ENCODE measurements around the gene SNX9.

SNX9 gene

DNA sequence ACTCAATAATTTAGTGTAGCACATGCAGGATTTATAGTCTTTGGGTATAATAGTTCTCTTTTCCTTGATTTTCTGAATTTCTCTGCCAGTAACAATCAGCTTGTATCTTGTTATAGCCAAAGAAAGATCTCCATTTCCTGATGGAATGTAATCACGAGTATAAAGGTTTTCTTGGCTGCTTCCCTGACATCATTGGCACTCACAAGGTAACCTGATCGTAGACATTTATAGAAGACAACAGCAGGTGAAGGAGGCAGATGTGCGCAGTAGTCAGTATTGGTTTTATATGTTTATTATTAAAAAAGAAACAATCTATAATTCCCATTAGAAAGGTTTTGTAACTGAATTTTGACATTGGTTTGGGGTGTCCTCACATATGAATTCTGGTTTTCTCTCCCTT lies 114.3 kb downstream of the SNX9 start (continued):
- TF ChIP-seq, protein P1, sequence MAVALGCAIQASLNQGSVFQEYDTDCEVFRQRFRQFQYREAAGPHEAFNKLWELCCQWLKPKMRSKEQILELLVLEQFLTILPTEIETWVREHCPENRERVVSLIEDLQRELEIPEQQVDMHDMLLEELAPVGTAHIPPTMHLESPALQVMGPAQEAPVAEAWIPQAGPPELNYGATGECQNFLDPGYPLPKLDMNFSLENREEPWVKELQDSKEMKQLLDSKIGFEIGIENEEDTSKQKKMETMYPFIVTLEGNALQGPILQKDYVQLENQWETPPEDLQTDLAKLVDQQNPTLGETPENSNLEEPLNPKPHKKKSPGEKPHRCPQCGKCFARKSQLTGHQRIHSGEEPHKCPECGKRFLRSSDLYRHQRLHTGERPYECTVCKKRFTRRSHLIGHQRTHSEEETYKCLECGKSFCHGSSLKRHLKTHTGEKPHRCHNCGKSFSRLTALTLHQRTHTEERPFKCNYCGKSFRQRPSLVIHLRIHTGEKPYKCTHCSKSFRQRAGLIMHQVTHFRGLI (tag by site-specific recombination; IDR thresholded peaks at IDR 0.05) = no peak
- TF ChIP-seq, protein P2, sequence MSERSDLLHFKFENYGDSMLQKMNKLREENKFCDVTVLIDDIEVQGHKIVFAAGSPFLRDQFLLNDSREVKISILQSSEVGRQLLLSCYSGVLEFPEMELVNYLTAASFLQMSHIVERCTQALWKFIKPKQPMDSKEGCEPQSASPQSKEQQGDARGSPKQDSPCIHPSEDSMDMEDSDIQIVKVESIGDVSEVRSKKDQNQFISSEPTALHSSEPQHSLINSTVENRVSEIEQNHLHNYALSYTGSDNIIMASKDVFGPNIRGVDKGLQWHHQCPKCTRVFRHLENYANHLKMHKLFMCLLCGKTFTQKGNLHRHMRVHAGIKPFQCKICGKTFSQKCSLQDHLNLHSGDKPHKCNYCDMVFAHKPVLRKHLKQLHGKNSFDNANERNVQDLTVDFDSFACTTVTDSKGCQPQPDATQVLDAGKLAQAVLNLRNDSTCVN (tag by site-specific recombination; optimal IDR thresholded peaks at IDR 0.05) = no peak

DNA sequence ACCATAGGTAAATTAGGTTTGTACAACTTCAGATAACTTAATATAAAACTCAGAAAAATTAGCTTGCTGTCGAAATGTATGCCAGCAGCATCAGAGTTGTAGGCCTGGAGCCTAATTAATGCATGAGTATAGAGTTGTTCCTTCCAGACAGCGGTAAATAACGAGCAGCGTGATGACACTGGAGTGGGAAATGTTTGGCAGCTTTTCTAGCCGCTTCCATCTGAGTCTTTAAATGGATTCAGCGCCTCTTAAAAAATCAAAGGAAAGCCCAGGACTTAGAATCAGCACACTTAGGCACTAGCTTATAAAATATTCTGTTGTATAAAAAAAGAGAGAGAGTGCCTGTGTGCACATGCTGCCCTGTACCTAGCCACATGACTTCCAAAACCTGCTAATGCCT lies 114.9 kb downstream of the SNX9 start:
- peaks cover 18 to 89% of the 10 kb centered on the region in 2 experiments for H3K36me3 ChIP-seq (ENCODE audit: control insufficient read depth in 2 of 2, insufficient read depth in 1 of 2, low read length in 2 of 2)
- ChIA-PET CTCF (interaction anchor here (0.6 to 1.5 kb wide), 3 partner anchors 14 to 447 kb away, joined by 3 read pairs; no protein-coding TSS in a partner anchor), POLR2A (no interaction called here)
- no peaks in the 10 kb centered on the region for H3K4me1 ChIP-seq (ENCODE audit: control insufficient read depth, insufficient read depth, low read length)
- no peaks in the 10 kb centered on the region for H3K9me3 ChIP-seq (ENCODE audit: control insufficient read depth, insufficient read depth, low read depth, low read length)
- H3K27ac ChIP-seq (ENCODE audit: extremely low read depth, low read depth, low read length) = no peak overlapping the region
- no peak overlapping the region for H3K4me3 ChIP-seq (ENCODE audit: low read depth, low read length)
- no peak for TF ChIP-seq KLF10 (tag by site-specific recombination; IDR thresholded peaks at IDR 0.05)
- TF ChIP-seq ZNF146 (tag by site-specific recombination; IDR thresholded peaks at IDR 0.05) = no peak
- TF ChIP-seq ZNF785 (tag by site-specific recombination; IDR thresholded peaks at IDR 0.05) = no peak
- TF ChIP-seq ZEB2 (tag by site-specific recombination; IDR thresholded peaks at IDR 0.05) = no peak
- no peak for TF ChIP-seq ZNF311 (tag by site-specific recombination; IDR thresholded peaks at IDR 0.05; ENCODE audit: borderline replicate concordance)
- no peak for TF ChIP-seq GLI4 (tag by site-specific recombination; IDR thresholded peaks at IDR 0.05)
- TF ChIP-seq ZNF701 (tag by site-specific recombination; IDR thresholded peaks at IDR 0.05) = no peak
- TF ChIP-seq ZNF837 (tag by site-specific recombination; IDR thresholded peaks at IDR 0.05) = no peak
- TF ChIP-seq ZFP41 (tag by site-specific recombination; IDR thresholded peaks at IDR 0.05; ENCODE audit: borderline replicate concordance) = no peak
- TF ChIP-seq SP7 (tag by site-specific recombination; IDR thresholded peaks at IDR 0.05) = no peak
- TF ChIP-seq BCL11B (tag by site-specific recombination; IDR thresholded peaks at IDR 0.05; ENCODE audit: low read depth) = no peak
- TF ChIP-seq ZNF777 (tag by site-specific recombination; IDR thresholded peaks at IDR 0.05; ENCODE audit: borderline replicate concordance) = no peak
- TF ChIP-seq SCRT2 (tag by site-specific recombination; IDR thresholded peaks at IDR 0.05) = no peak
- TF ChIP-seq, protein P3, sequence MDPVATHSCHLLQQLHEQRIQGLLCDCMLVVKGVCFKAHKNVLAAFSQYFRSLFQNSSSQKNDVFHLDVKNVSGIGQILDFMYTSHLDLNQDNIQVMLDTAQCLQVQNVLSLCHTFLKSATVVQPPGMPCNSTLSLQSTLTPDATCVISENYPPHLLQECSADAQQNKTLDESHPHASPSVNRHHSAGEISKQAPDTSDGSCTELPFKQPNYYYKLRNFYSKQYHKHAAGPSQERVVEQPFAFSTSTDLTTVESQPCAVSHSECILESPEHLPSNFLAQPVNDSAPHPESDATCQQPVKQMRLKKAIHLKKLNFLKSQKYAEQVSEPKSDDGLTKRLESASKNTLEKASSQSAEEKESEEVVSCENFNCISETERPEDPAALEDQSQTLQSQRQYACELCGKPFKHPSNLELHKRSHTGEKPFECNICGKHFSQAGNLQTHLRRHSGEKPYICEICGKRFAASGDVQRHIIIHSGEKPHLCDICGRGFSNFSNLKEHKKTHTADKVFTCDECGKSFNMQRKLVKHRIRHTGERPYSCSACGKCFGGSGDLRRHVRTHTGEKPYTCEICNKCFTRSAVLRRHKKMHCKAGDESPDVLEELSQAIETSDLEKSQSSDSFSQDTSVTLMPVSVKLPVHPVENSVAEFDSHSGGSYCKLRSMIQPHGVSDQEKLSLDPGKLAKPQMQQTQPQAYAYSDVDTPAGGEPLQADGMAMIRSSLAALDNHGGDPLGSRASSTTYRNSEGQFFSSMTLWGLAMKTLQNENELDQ (tag by site-specific recombination; IDR thresholded peaks at IDR 0.05; ENCODE audit: low read depth) = no peak
- TF ChIP-seq, protein P4, sequence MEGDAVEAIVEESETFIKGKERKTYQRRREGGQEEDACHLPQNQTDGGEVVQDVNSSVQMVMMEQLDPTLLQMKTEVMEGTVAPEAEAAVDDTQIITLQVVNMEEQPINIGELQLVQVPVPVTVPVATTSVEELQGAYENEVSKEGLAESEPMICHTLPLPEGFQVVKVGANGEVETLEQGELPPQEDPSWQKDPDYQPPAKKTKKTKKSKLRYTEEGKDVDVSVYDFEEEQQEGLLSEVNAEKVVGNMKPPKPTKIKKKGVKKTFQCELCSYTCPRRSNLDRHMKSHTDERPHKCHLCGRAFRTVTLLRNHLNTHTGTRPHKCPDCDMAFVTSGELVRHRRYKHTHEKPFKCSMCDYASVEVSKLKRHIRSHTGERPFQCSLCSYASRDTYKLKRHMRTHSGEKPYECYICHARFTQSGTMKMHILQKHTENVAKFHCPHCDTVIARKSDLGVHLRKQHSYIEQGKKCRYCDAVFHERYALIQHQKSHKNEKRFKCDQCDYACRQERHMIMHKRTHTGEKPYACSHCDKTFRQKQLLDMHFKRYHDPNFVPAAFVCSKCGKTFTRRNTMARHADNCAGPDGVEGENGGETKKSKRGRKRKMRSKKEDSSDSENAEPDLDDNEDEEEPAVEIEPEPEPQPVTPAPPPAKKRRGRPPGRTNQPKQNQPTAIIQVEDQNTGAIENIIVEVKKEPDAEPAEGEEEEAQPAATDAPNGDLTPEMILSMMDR (tag by site-specific recombination; IDR thresholded peaks at IDR 0.05) = no peak
- TF ChIP-seq ZNF24 (tag by site-specific recombination; IDR thresholded peaks at IDR 0.05) = no peak
- no peak for TF ChIP-seq ZNF133 (tag by site-specific recombination; IDR thresholded peaks at IDR 0.05)
- TF ChIP-seq ZNF48 (tag by site-specific recombination; IDR thresholded peaks at IDR 0.05) = no peak

All from HEK293 (cell line).